ENCODE results near the gene ST6GALNAC6.
"Not testable (repeated sequence)": the region's sequence is repeated elsewhere in the genome, so short reads cannot be mapped to it uniquely, and the experiment has no call there.

The ST6GALNAC6 gene

DNA sequence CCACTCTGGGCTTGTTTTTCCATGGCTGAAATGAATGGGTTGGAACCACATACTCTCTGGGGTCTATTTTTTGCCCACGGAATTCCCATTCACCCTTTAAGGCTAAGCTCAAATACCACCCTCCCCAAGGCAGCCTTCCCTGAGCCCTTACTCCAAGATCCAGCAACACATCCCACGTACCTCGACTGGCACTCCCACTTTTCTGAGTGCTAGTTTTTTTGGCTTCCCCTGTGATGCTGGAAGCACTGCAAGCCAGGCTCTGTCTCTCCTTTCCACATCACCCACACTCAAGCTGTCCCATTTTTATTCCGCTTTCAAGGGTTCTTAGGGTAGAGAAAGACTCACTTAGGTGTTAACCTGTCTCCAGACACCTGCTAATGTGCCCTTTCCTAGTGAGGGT lies 6.0 kb downstream of the ST6GALNAC6 start:
- DNase-seq (ENCODE audit: low spot score): no peak

DNA sequence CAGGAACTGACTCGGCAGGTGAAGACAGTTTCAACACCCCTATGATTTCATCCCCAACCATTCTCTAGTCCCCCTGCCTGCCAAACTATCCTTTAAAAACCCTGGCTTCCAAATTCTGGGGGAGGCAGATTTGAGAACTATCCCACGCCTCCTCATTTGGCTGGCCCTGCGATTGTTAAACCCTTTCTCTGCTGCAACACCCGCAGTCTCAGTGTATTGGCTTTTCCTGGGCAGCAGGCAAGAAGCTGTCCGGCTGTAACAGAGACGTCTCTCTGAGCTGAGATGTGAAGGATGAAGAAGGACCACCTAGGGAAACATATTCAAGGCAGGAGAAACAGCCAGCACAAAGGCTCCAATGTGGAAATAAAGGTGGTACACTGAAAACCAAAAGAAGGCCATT lies 6.6 kb downstream of the ST6GALNAC6 start:
- no peak for DNase-seq (ENCODE audit: low spot score)

DNA sequence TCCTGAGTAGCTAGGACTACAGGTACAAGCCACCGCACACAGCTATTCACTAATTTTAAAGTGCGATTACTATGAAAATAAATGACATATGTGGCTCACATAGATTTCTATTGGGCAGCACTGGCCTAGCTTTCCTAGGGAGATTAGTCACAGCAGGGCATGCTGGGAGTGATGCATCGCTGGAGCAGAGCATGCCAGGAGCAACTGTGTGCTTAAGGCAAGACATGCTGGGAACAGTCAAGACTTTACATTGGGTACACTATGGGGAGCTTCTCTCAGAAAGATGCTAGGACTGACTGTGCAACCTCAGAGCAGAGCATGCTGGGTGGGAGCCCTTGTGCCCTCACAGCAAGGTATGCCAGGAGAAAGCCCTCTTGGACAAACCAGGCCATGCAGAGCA lies 9.3 kb downstream of the ST6GALNAC6 start:
- DNase-seq (ENCODE audit: low spot score): no peak

DNA sequence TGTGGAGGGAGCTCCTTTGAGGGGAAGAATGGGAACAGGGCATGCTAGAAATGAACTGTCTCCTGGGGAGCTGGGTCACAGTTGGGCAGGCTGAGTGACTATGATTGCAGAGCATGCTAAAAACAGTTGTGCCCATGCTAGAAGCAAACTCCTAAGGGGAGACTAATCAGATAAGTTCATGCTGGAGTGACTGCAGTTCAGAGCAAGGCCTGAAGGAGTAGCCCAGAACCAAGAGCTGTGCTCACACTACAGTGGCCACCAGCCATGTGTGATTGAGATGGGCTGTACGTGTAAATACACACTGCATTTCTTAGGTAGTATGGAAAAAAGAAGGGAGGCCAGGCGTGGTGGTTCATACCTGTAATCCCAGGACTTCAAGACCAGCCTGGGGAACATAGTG lies 11.6 kb downstream of the ST6GALNAC6 start:
- no peak for DNase-seq (ENCODE audit: low spot score)

DNA sequence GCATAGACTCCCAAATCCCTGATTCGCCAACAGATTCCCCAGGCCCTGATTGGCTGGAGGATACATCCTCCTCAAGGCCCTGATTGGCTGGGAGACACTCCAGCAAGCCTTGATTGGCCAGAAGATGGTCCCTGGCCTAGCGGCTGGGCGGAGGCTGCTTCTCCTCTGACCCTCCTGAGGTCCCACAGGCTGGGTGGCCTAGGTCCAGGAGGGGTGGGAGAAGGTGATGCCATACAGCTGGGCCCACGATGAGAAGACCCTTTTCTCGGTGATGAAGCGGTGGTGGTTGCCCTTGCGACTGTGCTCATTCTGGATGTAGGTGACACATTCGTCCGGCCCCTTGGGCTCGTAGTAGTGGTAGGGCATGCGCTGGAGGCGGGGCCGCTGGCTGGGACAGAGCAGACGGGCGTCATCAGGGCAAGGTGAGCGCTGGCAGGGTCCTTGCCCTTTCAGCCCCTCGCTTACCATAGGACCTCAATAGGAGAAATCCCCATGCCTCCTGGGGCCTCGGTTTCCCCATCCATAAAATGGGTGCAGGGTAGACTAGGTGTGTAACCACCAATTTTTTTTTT lies 12.9 kb downstream of the ST6GALNAC6 start:
- no peak for DNase-seq (ENCODE audit: low spot score)

DNA sequence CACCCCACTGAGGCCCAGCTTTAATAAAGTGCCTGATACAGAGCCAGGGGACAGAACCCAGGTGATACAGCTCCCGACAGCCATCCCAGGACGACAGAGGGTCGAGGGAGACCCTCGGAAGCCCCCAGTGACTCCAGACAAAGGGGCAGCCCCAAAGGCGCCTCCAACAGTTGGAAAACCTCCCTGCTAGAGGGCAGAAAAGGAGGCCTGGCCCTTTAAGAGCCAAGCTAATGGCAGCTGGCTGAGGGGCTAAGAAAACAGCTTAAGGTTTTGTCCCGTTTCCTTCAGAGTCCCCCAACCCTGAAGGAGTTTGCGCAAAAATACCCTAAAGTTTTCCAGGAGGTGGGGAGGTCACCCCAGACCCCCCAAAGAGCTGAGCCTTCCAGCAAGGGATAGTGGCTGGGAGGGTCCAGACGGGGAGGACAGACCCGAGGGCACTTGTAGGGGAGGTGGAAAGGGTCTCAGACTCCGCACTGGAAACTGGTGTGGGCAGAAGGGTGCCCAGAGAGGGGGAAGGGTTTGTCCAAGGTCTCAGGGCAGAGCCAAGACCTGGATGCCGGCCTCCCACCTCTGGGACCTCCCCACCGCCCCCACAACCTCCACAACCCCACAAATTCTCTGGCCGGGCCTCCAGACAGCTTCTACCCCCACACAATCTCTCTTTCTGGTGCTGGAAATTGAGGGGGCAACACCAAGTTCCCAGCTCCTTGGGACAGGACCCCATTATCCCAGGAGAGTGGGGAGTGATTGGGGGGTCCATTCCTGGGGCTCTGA lies 13.7 kb downstream of the ST6GALNAC6 start:
- DNase-seq (ENCODE audit: low spot score): no peak

DNA sequence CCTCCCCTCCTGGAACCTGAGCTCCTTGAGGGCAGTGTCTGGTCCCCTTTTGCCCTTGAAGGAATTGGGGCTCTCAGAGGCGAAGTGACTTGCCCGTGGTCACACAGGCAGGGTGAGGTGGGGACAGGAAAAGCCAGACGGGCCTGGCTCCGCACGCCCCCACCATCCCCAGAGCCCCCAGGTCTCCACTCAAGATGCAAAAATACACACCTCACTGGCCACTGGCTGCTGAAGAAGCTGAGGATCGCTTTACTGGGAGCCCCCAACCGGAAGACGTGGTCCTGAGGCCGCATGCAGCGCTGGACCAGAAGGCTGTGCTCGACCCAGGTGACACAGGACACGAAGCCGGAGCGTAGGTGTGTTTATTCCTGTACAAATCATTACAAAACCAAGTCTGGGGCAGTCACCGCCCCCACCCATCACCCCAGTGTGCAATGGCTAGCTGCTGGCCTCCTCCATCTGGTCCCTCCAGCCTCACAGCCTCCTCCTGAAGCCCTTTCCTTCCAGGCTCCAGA lies 14.4 kb downstream of the ST6GALNAC6 start:
- no peak for DNase-seq (ENCODE audit: low spot score)

DNA sequence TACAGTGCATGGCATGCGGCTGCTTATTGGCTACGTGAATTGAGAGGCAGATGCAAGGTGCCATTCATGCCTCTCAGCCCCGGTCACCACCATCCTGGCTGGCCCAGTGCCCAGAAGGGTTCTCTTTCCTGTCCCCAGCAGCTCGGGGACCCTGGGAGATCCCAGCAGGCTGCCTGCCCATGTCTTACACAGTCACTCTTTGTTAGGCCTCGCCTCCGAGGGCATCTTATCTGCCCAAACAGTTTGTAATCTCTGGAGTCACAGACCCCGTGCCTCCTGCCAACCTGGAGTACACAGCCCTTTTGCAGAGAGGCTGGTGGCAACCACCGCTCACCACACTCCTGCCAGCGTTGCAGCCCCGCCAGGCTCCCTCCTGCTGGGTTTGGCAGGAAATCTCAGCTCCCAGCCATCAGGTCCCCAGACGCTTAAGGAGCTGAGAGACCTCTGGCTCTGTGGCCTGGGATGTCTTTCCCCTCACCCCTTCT lies 14.9 kb downstream of the ST6GALNAC6 start:
- DNase-seq (ENCODE audit: low spot score): no peak

DNA sequence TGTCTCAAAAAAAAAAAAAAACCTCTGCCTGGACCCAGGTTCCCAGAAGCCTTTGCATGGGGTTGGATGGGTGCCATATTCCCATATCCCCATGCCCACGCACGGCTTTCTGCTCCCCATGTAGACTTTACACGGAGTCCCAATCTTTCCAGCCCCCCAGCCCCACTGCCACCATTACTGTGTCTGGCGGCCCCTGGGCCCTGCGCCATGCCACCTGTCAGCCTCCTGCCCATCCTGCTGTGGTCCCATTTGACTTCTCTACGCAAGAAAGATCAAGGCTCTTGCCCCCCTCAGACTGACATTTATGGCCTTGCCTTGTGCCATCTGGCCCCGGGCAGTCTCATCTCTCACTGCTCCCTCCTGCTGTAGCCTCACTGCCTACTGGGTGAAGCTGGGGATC lies 15.4 kb downstream of the ST6GALNAC6 start:
- DNase-seq (ENCODE audit: low spot score): no peak

DNA sequence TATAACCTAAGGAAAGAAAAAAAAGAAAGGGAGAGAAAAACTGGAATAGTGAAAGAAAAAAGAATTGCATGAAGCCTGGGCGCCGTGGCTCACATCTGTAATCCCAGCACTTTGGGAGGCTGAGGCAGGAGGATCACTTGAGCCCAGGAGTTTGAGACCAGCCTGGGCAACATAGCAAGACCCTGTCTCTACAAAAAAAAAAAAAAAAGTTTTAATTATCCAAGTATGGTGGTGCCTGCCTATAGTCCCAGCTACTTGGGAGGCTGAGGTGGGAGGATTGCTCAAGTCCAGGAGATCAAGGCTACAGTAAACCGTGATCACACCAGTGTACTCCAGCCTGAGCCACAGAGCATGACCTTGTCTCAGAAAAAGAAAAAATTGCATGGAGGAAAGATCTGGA lies 17.7 kb downstream of the ST6GALNAC6 start:
- not testable (repeated sequence) for DNase-seq (ENCODE audit: low spot score)

DNA sequence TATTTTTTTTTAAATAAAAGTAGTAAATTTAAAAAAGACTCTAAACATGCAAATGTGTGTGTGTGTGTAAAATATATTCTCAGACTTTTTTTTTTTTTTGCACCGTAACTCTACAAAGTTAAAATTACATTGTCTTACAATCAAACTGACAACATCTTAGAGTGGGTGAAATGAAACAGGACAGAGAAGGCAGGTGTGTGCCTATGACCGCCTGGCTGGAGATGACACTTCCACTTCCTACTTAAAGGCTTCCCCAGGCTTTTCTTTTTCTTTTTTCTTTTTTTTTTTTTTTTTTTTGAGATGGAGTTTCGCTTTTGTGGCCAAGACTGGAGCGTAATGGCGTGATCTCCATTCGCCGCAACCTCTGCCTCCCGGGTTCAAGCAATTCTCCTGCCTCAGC lies 19.3 kb downstream of the ST6GALNAC6 start:
- no peak for DNase-seq (ENCODE audit: low spot score)

DNA sequence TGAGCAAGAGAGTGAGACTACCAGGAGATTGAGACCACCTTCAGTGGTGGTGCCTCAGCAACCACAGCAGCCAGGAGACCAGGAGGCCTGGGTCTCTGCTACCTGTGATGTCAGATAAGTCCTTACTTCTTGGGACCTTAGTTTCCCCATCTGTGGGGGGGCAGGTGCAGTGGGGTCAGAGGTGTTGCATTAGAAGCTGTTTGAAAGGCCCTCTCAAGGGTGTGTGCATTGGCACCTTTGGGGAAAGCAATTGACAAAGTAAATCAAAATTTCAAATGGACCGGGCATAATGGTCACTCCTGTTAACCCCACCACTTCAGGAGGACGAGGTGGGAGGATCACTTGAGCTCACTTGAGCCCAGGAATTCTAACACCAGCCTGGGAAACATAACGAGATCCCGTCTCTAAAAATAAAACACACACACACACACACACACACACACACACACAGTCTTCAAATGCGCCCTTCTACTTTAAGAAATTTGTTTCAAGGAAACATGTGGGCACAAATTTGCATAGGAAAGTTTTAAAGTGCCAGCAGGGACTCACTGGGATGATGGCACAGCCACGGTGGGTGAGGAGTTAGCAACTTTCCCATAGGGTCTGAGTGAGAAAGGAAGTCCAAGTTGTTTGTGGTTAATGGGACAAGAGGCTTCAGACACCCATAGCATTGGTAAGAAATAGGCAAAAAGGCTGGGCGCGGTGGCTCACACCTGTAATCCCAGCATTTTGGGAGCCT lies 20.6 kb downstream of the ST6GALNAC6 start:
- DNase-seq (ENCODE audit: low spot score): no peak

DNA sequence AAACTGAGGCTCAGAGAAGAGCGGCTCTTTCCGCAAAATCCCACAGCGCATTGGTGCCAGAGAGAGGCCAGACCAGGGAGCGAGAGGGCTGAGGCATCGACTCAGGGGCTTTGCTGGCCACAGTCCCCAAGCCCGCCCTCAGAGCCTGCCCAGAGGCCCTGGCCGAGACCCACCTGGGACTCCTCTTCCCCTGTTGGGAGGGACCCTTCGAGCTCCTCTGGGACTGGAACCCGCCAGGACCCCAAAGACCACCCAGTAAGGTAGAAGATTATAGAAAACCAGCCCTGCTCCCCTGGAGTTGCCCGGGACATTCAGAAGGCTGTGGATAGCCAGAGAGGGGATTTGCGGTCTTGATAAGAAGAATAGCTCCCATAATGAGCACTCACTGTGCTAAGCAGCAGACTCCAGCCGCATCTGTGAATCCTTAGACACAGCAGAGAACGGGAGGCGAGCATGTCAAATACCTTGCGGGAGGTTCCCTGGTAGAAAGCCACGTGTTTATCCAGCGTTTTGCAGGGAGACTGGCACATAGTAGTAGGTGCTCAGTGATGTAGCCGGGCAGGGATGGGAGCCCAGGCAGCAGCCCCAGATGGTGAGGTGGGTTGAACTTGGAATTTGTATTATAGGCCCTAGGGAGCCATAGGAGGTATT lies 21.3 kb downstream of the ST6GALNAC6 start:
- no peak for DNase-seq (ENCODE audit: low spot score)

DNA sequence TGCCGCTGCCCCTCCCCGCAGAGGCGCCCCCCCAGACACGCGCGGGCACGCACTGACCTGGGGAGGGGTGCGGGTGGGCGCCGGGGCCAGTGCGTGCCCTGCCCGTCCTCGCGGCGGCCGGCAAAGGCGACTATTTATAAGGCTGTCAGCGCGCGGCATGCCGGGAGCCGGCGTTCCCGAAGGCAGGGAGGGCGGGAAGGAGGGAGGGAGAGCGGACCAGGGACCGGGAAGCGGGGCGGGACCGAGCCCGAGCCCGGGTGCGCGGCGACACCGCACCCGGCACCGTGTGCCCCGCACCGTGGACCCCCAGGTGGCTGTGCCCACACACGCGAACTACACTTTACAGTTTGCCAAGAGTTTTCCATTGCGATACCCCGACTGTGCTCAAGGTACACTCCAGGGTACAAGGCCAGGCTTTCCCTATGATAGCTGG lies 21.8 kb downstream of the ST6GALNAC6 start, which contains the start of gene AK1:
TSS of gene AK1 (minus strand) at position 110 of the 433 bp plus-strand sequence. CDS start 3,058 bp downstream, outside the sequence.
- no peak for DNase-seq (ENCODE audit: low spot score)

DNA sequence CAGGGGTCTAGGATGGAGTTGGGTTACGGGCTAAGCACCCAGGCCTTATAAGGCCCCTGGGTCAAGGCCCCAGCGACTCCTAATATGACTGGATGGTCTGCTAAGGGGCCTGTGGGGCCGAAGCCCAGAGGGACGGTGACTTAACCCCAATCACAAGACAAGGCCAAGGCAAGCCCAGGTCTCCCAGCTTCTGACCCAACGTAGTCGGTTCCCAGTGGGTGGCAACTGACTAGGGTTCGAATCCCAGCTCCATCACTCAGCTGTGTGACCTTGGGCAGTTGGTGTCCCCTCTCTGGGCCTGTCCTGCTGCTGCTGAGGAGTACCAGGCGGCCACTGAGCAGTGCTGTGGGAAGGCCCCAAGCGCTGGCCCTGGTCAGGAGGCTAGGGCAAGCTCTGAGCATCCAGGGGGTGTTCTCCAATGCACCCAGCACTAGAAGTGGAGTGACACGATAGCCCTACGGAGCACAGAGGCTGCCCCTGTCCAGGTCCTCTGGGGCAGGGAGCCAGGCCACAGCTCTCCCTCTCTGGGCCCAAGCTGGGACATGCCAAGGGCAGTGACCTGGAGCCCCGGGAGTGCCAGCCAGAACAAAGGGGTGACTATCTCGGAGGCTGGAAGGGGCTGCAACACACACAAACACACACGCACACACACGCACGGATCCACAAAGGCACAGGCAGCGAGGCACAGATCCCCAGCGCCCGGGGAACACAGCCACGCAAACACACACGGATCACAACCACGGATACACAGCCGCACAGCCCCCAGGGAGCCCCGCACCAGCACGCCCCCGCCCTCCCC lies 22.4 kb downstream of the ST6GALNAC6 start:
- no peak for DNase-seq (ENCODE audit: low spot score)

DNA sequence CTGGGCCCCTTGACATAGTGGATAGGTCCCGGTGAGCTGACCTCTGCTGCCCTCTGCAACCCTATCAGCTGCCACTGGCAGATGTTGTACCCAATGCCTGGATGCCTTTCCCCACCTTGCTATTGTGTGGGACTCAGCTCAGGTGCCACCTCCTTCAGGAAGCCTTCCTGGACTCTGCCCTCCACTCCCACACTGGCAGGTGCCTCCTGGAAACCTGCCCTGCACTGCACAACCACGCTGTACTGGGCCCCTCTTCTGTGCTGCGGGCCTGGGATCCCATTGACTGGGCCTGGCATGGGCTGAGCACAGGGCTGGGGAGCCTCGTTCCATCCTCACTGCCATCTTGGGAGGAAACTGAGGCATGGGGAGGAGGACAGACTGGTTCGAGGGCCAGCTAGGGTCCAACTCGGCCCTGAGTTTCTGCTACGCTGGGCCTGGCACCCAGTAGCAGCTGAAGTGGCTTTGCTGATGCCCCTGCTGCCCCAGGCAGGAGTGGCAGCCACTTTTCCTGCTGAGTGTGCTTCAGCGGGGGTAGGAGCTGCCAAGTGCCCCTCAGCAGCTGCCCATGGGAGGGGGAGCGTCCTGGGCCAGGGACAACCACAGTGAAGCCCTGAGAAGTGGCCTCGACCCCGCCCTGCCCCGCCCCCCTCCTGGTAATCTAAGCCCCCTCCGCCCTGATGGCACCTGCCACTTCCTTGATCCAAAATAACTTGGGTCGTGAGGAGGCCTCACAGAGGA lies 23.2 kb downstream of the ST6GALNAC6 start:
- DNase-seq (ENCODE audit: low spot score): no peak

DNA sequence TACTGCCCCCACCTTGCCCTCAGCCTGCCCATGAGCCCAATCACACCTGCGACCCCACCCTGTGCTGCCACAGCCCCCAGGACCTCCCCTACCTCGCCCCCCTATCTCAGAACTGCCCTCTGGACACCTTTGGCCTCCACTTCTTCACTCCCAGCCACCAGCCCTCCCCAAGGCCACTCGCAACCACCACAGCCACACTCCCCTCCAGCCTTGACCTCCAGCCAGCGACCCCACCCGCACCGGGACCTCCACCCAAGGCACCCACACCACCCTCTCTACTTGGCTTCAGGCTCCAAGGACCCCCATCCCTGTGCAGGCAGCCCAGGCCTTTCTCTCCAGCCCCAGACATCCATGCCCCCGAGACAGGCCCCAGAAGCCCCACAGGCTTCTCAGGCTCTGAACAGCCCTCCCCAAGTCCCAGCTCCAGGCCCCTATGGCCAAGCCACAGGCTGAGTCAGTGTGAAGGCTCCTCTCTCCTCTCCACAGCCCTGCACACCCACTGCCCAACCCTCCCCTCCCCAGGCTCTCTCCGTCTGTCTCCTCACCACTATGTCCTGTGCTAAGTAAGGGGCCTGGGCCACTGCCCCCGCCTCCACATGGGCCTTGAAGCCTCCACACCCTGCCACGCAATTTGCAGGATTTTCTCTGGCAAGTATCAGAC lies 24.0 kb downstream of the ST6GALNAC6 start:
- no peak for DNase-seq (ENCODE audit: low spot score)

DNA sequence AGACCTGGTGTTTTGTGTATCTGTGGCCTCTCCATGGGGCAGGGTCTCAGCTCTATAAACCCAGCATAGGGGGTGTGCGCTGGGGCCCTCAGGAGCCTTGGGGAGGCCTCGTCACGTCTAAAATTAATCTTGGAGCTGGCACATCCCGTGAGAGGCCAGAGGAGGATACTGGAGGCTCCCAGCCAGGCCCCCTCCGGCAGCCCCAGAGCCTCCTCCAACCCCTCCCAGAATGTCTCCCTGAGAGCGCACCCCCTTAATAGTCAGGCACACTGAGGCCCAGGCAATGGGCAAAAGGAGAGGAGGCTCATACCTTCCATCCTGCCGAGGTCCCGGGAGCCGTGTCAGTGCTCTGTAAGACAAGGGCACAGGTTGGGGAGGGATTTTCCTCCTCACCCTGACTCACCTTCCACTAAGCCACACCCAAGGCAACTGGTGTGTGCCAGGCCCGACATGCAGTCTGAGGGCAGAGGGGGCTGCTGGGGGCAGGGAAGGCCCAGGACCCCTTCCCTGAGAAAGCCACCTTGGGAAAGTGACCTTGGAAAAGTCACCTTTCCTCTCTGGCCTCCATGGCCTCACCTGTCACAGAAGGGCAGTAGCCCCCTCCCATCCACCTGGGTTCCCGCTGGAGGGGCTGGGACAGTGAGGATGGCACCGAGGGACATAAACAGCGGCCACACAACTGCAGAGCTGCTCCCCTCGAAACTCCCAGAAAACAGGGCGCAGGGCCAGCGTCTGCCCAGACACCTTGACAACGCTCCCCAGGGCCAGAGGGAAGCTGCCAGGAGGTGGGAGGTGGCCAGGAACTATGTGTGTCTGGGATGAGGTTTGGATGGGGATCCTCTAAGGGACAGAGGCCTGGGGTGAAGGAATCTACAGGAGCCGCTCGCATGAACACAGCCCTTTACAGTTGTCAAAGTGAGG lies 24.8 kb downstream of the ST6GALNAC6 start:
- DNase-seq (ENCODE audit: low spot score): no peak

DNA sequence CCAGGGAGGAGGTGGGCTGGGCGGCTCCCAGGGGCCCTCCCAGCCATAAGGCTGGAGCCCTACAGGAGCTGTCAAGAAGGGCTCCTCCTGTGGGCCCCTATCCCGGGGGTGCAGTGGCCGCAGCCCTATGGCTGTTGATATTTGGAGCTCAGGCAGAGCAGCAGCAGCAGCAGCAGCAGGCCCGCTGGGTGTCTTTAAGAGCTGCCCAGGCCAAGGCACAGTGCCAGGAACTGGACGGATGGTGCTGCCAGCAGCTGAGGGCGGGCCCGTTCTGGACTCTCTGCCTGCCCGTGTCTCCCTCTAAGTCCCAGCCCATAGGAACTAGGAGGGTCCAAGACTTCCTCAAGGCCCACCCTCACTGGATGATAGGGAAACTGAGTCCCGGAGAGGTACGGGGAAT lies 25.5 kb downstream of the ST6GALNAC6 start:
- DNase-seq (ENCODE audit: low spot score): no peak

Measured in kidney capillary endothelial cell (primary cell).